Gastroesophageal sphincter (tissue), 3 donors: ENCODE measurements around the gene HRH3.

Experiments
- CTCF ChIP-seq, 4 experiments: fragments of 200-600 bp in 2 of 4; fragments of 450-650 bp in 2 of 4; sonication (generic) in 1 of 4; IDR thresholded peaks; one replicate each; pipeline ENCODE4 v1.5.1; 2017 to 2019; ENCODE audit warnings: antibody characterized with exemption in 4 of 4, mild to moderate bottlenecking in 2 of 4, moderate library complexity in 2 of 4
- POLR2A ChIP-seq, 2 donors: fragments of 450-650 bp; IDR thresholded peaks; one replicate each; pipeline ENCODE4 v1.6.1; 2017; ENCODE audit warnings: antibody characterized with exemption in 2 of 2, mild to moderate bottlenecking in 2 of 2, moderate library complexity in 1 of 2
- POLR2AphosphoS5 ChIP-seq: sonication (generic); formaldehyde crosslinking; IDR thresholded peaks from one replicate; pipeline ENCODE4 v1.6.1; 2017; ENCODE audit warnings: antibody characterized with exemption

DNA sequence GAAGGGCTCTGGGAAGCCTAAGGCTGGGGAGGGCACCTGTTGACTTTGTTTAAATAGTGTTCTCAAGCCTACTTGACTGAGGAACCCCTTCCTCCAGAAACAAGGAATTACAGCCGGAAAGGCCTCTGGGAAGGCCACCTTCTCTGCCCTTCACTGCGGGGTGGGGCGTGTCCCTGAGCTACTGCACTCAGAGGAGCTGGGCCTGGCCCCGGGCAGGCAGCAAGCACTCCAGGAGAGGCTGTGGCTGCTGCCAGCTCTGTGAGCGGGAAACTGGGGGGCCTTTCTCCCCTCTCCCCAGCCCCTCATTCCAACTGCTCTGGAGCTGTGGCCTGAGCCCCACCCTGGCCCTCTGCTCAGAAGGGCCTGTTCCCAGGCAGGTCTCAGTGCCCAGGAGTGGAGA is 14.3 kb upstream of the HRH3 start:
- TF ChIP-seq CTCF (IDR thresholded peaks at IDR 0.05): no peak
- TF ChIP-seq POLR2AphosphoS5: no peak
- TF ChIP-seq POLR2A (IDR thresholded peaks at IDR 0.05): no peak
